Osteoblast (primary cell): ENCODE measurements around the gene SLC30A1. TPM values are rescaled to one million over a fixed set of nuclear protein-coding genes. Genes with fewer than 3 reads are reported as not detected.

ENCODE experiments used
- DNase-seq: peaks from one replicate; pipeline ENCODE4 v3.0.0; 2011; ENCODE audit warnings: low spot score, mixed read lengths; ENCODE audit not compliant: insufficient read length; ENCODE audit errors: missing footprints
- H2AFZ ChIP-seq: 2 replicates; pipeline ENCODE4 v1.6.0; 2011; ENCODE audit warnings: mild to moderate bottlenecking, low read length
- H3K27ac ChIP-seq: 2 replicates; pipeline ENCODE4 v1.5.1; 2011; ENCODE audit warnings: mild to moderate bottlenecking, low read depth, low read length, moderate library complexity
- H3K27me3 ChIP-seq: 2 replicates; pipeline ENCODE4 v1.6.0; 2012; ENCODE audit warnings: mild to moderate bottlenecking, control low read depth, inconsistent platforms, low read length, moderate library complexity; ENCODE audit not compliant: insufficient read depth
- H3K36me3 ChIP-seq: 2 replicates; pipeline ENCODE4 v1.5.1; 2011; ENCODE audit warnings: mild to moderate bottlenecking, low read length, control low read depth, moderate library complexity; ENCODE audit not compliant: insufficient read depth
- H3K4me1 ChIP-seq: 2 replicates; pipeline ENCODE4 v1.5.1; 2011; ENCODE audit warnings: mild to moderate bottlenecking, low read length, control low read depth, moderate library complexity; ENCODE audit not compliant: insufficient read depth
- H3K4me2 ChIP-seq: 2 replicates; pipeline ENCODE4 v1.6.0; 2011; ENCODE audit warnings: mild to moderate bottlenecking, low read length; ENCODE audit not compliant: insufficient read depth
- H3K4me3 ChIP-seq: fragments of 200-600 bp; sonication (generic); 3 replicates; pipeline ENCODE4 v1.5.1; 2012; ENCODE audit warnings: mild to moderate bottlenecking, low read length, inconsistent platforms; ENCODE audit not compliant: insufficient read depth
- H3K79me2 ChIP-seq: 2 replicates; pipeline ENCODE4 v1.6.0; 2012; ENCODE audit warnings: mild to moderate bottlenecking, low read length, control low read depth, inconsistent platforms; ENCODE audit not compliant: insufficient read depth
- H3K9me3 ChIP-seq: 2 replicates; pipeline ENCODE4 v1.5.1; 2011; ENCODE audit warnings: low read depth, low read length, control low read depth
- H4K20me1 ChIP-seq: 2 replicates; pipeline ENCODE4 v1.6.0; 2012; ENCODE audit warnings: mild to moderate bottlenecking, low read length, control low read depth; ENCODE audit not compliant: insufficient read depth
- total RNA-seq: library from RNA; depleted of rRNA; stranded (reverse); fragments of >200 nt; gene quantifications from 2 replicates; pipeline ENCODE4 v1.2.3, GENCODE V29; 2012
- TF ChIP-seq, protein P1 (sequence below): IDR thresholded peaks from 2 replicates; pipeline ENCODE4 v1.5.1; 2011; ENCODE audit warnings: mild to moderate bottlenecking, low read depth, low read length, moderate library complexity; ENCODE audit errors: extremely low read depth

Gene SLC30A1
- total RNA-seq, 1 donor = 49.9 TPM

DNA sequence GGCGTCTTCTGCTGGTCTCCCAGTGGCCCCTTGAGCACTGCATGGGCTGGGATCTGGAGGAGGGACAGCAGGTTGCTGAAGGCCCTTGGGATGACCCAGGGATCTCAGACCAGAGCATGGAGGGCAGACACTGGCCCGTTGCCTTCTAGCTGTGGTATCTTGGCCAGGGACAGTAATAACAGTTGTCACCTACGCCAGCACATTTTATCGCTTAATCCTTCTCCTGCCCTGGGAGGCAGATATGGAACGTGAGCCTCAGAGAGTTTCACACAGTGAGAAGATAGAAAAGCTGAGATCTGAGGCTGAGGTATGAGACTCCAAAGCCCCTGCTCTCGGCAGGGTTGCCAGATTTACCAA, 46.9 kb downstream of the SLC30A1 start:
- Histone ChIP-seq H3K27me3 (peaks cover 17% of the 10 kb centered on the region), H2AFZ (no peak overlapping the region), H3K9me3 (no peaks in the 10 kb centered on the region), H3K4me2 (no peak overlapping the region), H3K4me1 (peaks cover 3% of the 10 kb centered on the region), H3K27ac (no peak overlapping the region), H3K4me3 (no peak overlapping the region), H3K79me2 (no peaks in the 10 kb centered on the region), H3K36me3 (no peaks in the 10 kb centered on the region), H4K20me1 (no peaks in the 10 kb centered on the region)
- no peak for DNase-seq
- TF ChIP-seq, protein P1, sequence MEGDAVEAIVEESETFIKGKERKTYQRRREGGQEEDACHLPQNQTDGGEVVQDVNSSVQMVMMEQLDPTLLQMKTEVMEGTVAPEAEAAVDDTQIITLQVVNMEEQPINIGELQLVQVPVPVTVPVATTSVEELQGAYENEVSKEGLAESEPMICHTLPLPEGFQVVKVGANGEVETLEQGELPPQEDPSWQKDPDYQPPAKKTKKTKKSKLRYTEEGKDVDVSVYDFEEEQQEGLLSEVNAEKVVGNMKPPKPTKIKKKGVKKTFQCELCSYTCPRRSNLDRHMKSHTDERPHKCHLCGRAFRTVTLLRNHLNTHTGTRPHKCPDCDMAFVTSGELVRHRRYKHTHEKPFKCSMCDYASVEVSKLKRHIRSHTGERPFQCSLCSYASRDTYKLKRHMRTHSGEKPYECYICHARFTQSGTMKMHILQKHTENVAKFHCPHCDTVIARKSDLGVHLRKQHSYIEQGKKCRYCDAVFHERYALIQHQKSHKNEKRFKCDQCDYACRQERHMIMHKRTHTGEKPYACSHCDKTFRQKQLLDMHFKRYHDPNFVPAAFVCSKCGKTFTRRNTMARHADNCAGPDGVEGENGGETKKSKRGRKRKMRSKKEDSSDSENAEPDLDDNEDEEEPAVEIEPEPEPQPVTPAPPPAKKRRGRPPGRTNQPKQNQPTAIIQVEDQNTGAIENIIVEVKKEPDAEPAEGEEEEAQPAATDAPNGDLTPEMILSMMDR = no peak

DNA sequence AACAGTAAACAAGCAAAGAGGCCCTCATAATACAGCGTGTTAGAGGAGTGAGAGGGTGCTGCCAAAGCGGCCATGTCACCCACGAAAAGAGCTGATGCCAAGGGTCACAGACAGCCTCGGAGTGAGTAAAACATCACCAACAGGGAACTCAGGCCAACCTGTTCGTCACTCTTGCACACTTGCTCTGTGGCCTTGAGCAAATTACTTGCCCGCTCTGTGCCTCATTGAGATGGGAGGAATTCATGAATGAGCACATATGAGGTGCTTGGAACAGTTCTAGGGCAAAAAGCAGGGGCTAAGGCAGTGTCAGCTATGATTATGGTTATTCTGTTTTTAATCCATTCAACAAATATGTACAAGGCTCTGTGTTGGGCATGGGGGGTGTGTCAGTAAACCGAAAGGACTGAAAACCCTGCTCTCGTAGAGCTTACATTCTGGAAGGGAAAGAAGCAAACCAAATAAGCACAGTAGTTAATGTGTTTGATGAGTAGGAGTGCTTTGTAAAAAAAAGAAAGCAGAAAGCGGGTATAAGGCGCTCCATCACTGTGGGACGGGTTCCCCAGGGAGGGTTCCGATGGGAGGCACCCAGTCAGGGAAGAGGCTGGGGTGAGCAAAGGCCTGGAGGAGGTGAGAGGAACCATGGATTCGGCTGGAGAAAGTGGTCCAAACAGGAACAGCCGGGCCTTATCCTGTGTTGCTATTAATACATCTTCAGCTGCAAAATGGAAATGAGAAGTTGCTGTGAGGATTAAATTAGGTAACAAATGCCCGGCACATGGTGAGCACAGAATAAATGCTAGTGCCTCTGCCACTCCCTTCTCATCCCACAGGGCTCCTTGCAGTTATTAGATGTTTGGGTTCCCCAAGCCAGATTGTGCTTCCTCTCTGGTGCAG, 47.5 kb downstream of the SLC30A1 start:
- H2AFZ ChIP-seq = no peak overlapping the region
- H3K79me2 ChIP-seq = no peaks in the 10 kb centered on the region
- no peak for DNase-seq

DNA sequence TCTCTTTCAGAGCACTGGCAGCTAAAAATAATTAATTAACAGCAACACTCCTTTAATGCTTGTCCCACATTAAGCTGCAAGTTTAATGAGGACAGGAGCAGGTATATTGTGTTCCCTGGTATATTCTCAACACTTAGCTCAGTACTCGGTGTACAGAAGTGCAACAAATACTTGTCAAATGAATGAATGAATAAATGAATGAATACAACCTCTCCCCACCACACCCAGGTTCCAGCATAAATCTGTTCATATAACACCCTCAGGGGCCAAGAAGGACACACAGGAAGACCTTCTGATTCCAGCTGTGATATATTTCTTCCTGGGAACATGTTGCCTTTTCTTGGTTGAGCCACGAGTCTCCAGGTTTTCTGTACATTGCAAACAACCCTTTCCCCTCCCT, 48.9 kb downstream of the SLC30A1 start:
- no peak for DNase-seq
- Histone ChIP-seq H3K4me2 (no peak overlapping the region), H3K9me3 (no peaks in the 10 kb centered on the region), H3K27me3 (peaks cover 17% of the 10 kb centered on the region), H3K4me3 (no peak overlapping the region), H3K36me3 (no peaks in the 10 kb centered on the region), H3K79me2 (no peaks in the 10 kb centered on the region), H4K20me1 (no peaks in the 10 kb centered on the region), H3K4me1 (peaks cover 3% of the 10 kb centered on the region), H2AFZ (no peak overlapping the region), H3K27ac (no peak overlapping the region)
- TF ChIP-seq, protein P1 = no peak

More for the DNA sequence above, 47.5 kb downstream of the SLC30A1 start:
- Histone ChIP-seq H4K20me1 (no peaks in the 10 kb centered on the region), H3K4me3 (no peak overlapping the region), H3K4me1 (peaks cover 3% of the 10 kb centered on the region), H3K27me3 (peaks cover 17% of the 10 kb centered on the region), H3K36me3 (no peaks in the 10 kb centered on the region), H3K4me2 (no peak overlapping the region), H3K27ac (no peak overlapping the region), H3K9me3 (no peaks in the 10 kb centered on the region)
- TF ChIP-seq, protein P1 = no peak

DNA sequence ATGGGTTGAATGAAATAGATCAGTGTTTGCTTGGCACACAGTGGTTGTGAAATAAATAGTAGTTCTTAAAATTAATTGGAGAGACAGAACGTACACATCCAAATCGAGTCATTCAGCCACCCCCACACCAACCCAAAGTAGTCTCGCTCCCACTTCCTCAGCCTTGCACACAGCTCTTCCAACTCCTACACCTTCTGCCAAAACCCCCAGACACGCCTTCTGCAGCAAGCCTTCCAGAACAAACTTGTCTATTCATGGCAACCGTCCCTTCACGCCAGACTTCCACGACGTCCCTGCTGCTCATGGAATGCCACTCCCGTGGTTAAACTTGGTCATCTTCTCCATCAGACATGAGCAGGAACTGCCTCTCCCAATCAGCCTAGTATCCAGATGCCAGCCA, 49.5 kb downstream of the SLC30A1 start:
- Histone ChIP-seq H3K27ac (no peak overlapping the region), H3K9me3 (no peaks in the 10 kb centered on the region), H3K4me1 (peaks cover 3% of the 10 kb centered on the region), H3K4me2 (no peak overlapping the region), H3K4me3 (no peak overlapping the region), H4K20me1 (no peaks in the 10 kb centered on the region), H3K79me2 (no peaks in the 10 kb centered on the region), H2AFZ (no peak overlapping the region), H3K27me3 (peaks cover 17% of the 10 kb centered on the region), H3K36me3 (no peaks in the 10 kb centered on the region)
- TF ChIP-seq, protein P1 = no peak
- DNase-seq = no peak
